Common myeloid progenitor, CD34-positive (primary cell): ENCODE data around the gene ST7.

Experiments used
- CTCF ChIA-PET: fragments of 350-600 bp; sonication (Branson Sonifier 250); formaldehyde crosslinking; loops from one replicate; lab custom pipeline; 2021; ENCODE audit warnings: antibody characterized with exemption; lab: Charles Lee
- POLR2A ChIA-PET: fragments of 350-600 bp; sonication (Branson Sonifier 250); formaldehyde crosslinking; loops from one replicate; lab custom pipeline; 2021; ENCODE audit warnings: antibody characterized with exemption; lab: Charles Lee
- DNase-seq, 3 donors: peaks; one replicate each; pipeline versions ENCODE4 v3.0.0 to v3.0.0-alpha.2; 2013
- H3K27ac ChIP-seq, 2 experiments: 1 replicate in 1 of 2; 2 replicates in 1 of 2; pipeline ENCODE4 v1.7.0; 2013; ENCODE audit warnings: inconsistent platforms in 2 of 2, low read length in 2 of 2, mild to moderate bottlenecking in 2 of 2, low read depth in 1 of 2, moderate library complexity in 1 of 2; ENCODE audit not compliant: severe bottlenecking in 2 of 2, insufficient read depth in 1 of 2, poor library complexity in 1 of 2
- H3K27me3 ChIP-seq, 5 experiments: replicated peaks in 2 of 5; 1 replicate in 3 of 5; 2 replicates in 2 of 5; pipeline versions ENCODE4 v1.6.1 to v1.7.0; 2013; ENCODE audit warnings: low read length in 4 of 5, mild to moderate bottlenecking in 2 of 5, moderate library complexity in 2 of 5, inconsistent platforms in 1 of 5; ENCODE audit not compliant: insufficient read depth in 5 of 5, control insufficient read depth in 4 of 5
- H3K36me3 ChIP-seq, 4 experiments: 1 replicate in 2 of 4; 2 replicates in 2 of 4; pipeline versions ENCODE4 v1.6.1 to v1.7.0; 2013; ENCODE audit warnings: low read length in 3 of 4, control low read depth in 1 of 4, mild to moderate bottlenecking in 1 of 4; ENCODE audit not compliant: control insufficient read depth in 4 of 4, insufficient read depth in 4 of 4
- H3K4me1 ChIP-seq, 4 experiments: 1 replicate in 3 of 4; 2 replicates in 1 of 4; pipeline versions ENCODE4 v1.6.1 to v1.7.1; 2013; ENCODE audit warnings: low read length in 3 of 4, mild to moderate bottlenecking in 3 of 4, control low read depth in 1 of 4, inconsistent platforms in 1 of 4, moderate library complexity in 1 of 4; ENCODE audit not compliant: control insufficient read depth in 4 of 4, insufficient read depth in 4 of 4; ENCODE audit errors: control extremely low read depth in 1 of 4
- H3K4me3 ChIP-seq, 7 experiments: 1 replicate in 4 of 7; 2 replicates in 3 of 7; pipeline versions ENCODE4 v1.5.1 to v1.7.0; 2013; ENCODE audit warnings: mild to moderate bottlenecking in 7 of 7, low read length in 6 of 7, moderate library complexity in 6 of 7, inconsistent platforms in 2 of 7, low read depth in 2 of 7, control low read depth in 1 of 7; ENCODE audit not compliant: insufficient read depth in 4 of 7, control insufficient read depth in 1 of 7; ENCODE audit errors: extremely low read depth in 1 of 7
- H3K9me3 ChIP-seq, 5 experiments: 1 replicate in 4 of 5; 2 replicates in 1 of 5; pipeline versions ENCODE4 v1.6.1 to v1.7.1; 2013; ENCODE audit warnings: low read length in 4 of 5, mild to moderate bottlenecking in 2 of 5, inconsistent platforms in 1 of 5, low read depth in 1 of 5, moderate library complexity in 1 of 5; ENCODE audit not compliant: control insufficient read depth in 4 of 5, insufficient read depth in 2 of 5; ENCODE audit errors: control extremely low read depth in 1 of 5
- WGBS: methylation state at CpG from one replicate; pipeline ENCODE4 v1.1.5; 2013; ENCODE audit not compliant: insufficient coverage; 5-methylcytosine and 5-hydroxymethylcytosine counted together

ST7 gene

GRCh38 chr7:117145333-117145732 lies 192.0 kb downstream of the ST7 start:
- H3K27me3 ChIP-seq = no peaks in the 10 kb centered on the region
- POLR2A ChIA-PET = no interaction called here
- peaks cover 11 to 41% (median 25%) of the 10 kb centered on the region in 4 experiments for H3K4me1 ChIP-seq
- CTCF ChIA-PET = interaction anchor here (1.0 to 1.7 kb wide), 3 partner anchors 12 to 20 kb away, joined by 4 read pairs; no protein-coding TSS in a partner anchor
- H3K36me3 ChIP-seq = no peaks in the 10 kb centered on the region
- H3K27ac ChIP-seq = no peak overlapping the region
- no peak overlapping the region for H3K4me3 ChIP-seq
- no peak for DNase-seq
- H3K9me3 ChIP-seq = no peaks in the 10 kb centered on the region
- 100% methylated on average over 1 of the region's 1 CpG for WGBS

GRCh38 chr7:117146059-117146458 lies 192.8 kb downstream of the ST7 start:
- no peaks in the 10 kb centered on the region for H3K9me3 ChIP-seq
- H3K36me3 ChIP-seq = no peaks in the 10 kb centered on the region
- no CpG with 5 or more reads among the region's 1 CpG for WGBS
- POLR2A ChIA-PET = no interaction called here
- H3K4me1 ChIP-seq = peaks cover 11 to 41% (median 25%) of the 10 kb centered on the region in 4 experiments
- no peak overlapping the region for H3K4me3 ChIP-seq
- no peak overlapping the region for H3K27ac ChIP-seq
- no peaks in the 10 kb centered on the region for H3K27me3 ChIP-seq
- CTCF ChIA-PET = interaction anchor here (1.5 to 1.7 kb wide), 2 partner anchors 11 to 21 kb away, joined by 4 read pairs; no protein-coding TSS in a partner anchor
- peak in 2 of 3 donors; percentile 54 to 73 for DNase-seq

GRCh38 chr7:117146511-117146910 lies 193.2 kb downstream of the ST7 start:
- peaks cover 11 to 41% (median 25%) of the 10 kb centered on the region in 4 experiments for H3K4me1 ChIP-seq
- no peak overlapping the region for H3K4me3 ChIP-seq
- POLR2A ChIA-PET = no interaction called here
- DNase-seq = peak in 2 of 3 donors; percentile 58 to 66
- 33% methylated on average over 3 of the region's 3 CpGs for WGBS
- H3K27me3 ChIP-seq = no peaks in the 10 kb centered on the region
- no peaks in the 10 kb centered on the region for H3K36me3 ChIP-seq
- H3K9me3 ChIP-seq = no peaks in the 10 kb centered on the region
- CTCF ChIA-PET = interaction anchor here (1.7 kb wide), 1 partner anchor 21 kb away, joined by 4 read pairs; no protein-coding TSS in a partner anchor
- H3K27ac ChIP-seq = no peak overlapping the region

- Histone ChIP-seq H3K27me3 (no peaks in the 10 kb centered on the region), H3K27ac (no peak overlapping the region), H3K9me3 (no peaks in the 10 kb centered on the region), H3K4me3 (no peak overlapping the region), H3K36me3 (no peaks in the 10 kb centered on the region), H3K4me1 (peaks cover 5 to 39% (median 21%) of the 10 kb centered on the region in 4 experiments)
- DNase-seq = no peak
- ChIA-PET POLR2A (no interaction called here), CTCF (interaction anchor here (0.8 to 2.2 kb wide), 3 partner anchors 9 to 22 kb away, joined by 3 to 7 read pairs (median 4); no protein-coding TSS in a partner anchor)
- WGBS = 100% methylated on average over 3 of the region's 4 CpGs
Observed at GRCh38 chr7:117148971-117149370, 195.7 kb downstream of the ST7 start.

- ChIA-PET CTCF (interaction anchor here (0.8 to 2.2 kb wide), 3 partner anchors 8 to 23 kb away, joined by 3 to 7 read pairs (median 4); no protein-coding TSS in a partner anchor), POLR2A (no interaction called here)
- Histone ChIP-seq H3K4me3 (no peak overlapping the region), H3K27me3 (no peaks in the 10 kb centered on the region), H3K4me1 (peaks cover 5 to 39% (median 21%) of the 10 kb centered on the region in 4 experiments), H3K27ac (no peak overlapping the region), H3K9me3 (no peaks in the 10 kb centered on the region), H3K36me3 (peaks cover 0 to 5% (median 0%) of the 10 kb centered on the region in 4 experiments)
- 79% methylated on average over 2 of the region's 3 CpGs for WGBS
- DNase-seq = no peak
Observed at GRCh38 chr7:117149692-117150091, 196.4 kb downstream of the ST7 start.

- CTCF ChIA-PET = no interaction called here
- Histone ChIP-seq H3K27me3 (no peaks in the 10 kb centered on the region), H3K27ac (no peak overlapping the region), H3K9me3 (no peaks in the 10 kb centered on the region), H3K4me3 (no peak overlapping the region), H3K4me1 (peaks cover 0 to 25% (median 12%) of the 10 kb centered on the region in 4 experiments), H3K36me3 (peaks cover 0 to 5% (median 2%) of the 10 kb centered on the region in 4 experiments)
- DNase-seq = no peak
- 92% methylated on average over 2 of the region's 3 CpGs for WGBS
- POLR2A ChIA-PET = no interaction called here
Observed at GRCh38 chr7:117152213-117153007, 199.1 kb downstream of the ST7 start.
